Stimulated activated naive CD8-positive, alpha-beta T cell treated with anti-CD3 and anti-CD28 coated beads, Interleukin-15, amount 100 ng/mL, for 72 hours (primary cell): ENCODE results near the gene C11orf54.
A peak's percentile ranks its signal among the peaks of the same experiment; 100 is the strongest.
"Not testable (repeated sequence)": the region's sequence is repeated elsewhere in the genome, so short reads cannot be mapped to it uniquely, and the experiment has no call there.

Source experiments
- ATAC-seq: fragments of 150-1000 bp; cut with Tn5 transposase; 2 replicates; pipeline ENCODE4 v1.10.0; 2021; ENCODE audit warnings: mild to moderate bottlenecking, moderate library complexity
- DNase-seq, 2 donors: peaks; one replicate each; pipeline ENCODE4 v3.0.0; 2021 to 2022
- H3K27ac Mint-ChIP-seq, 2 donors: one replicate each; pipeline ENCODE4 v1.8.0; 2022; ENCODE audit warnings: mild to moderate bottlenecking in 2 of 2, mixed read lengths in 2 of 2, moderate library complexity in 2 of 2
- H3K27me3 Mint-ChIP-seq: one replicate; pipeline ENCODE4 v1.8.0; 2022; ENCODE audit warnings: mixed read lengths
- H3K4me1 Mint-ChIP-seq: one replicate; pipeline ENCODE4 v1.8.0; 2022; ENCODE audit warnings: mild to moderate bottlenecking, mixed read lengths
- H3K4me3 Mint-ChIP-seq, 2 donors: one replicate each; pipeline ENCODE4 v1.8.0; 2022; ENCODE audit warnings: mild to moderate bottlenecking in 2 of 2, mixed read lengths in 2 of 2, moderate library complexity in 1 of 2
- H3K9me3 Mint-ChIP-seq, 2 donors: one replicate each; pipeline ENCODE4 v1.8.0; 2022; ENCODE audit warnings: mixed read lengths in 2 of 2

C11orf54 gene

GRCh38 chr11:93773045-93773477 lies 31.6 kb downstream of the C11orf54 start:
- Mint-ChIP-seq H3K4me3 (no peak overlapping the region), H3K27me3 (no peaks in the 10 kb centered on the region), H3K27ac (no peak overlapping the region), H3K4me1 (no peaks in the 10 kb centered on the region), H3K9me3 (peaks cover 0 to 15% of the 10 kb centered on the region in 2 donors)
- DNase-seq (no peak), ATAC-seq (no peak)

GRCh38 chr11:93773601-93774200 lies 32.2 kb downstream of the C11orf54 start:
- Mint-ChIP-seq H3K4me1 (no peaks in the 10 kb centered on the region), H3K9me3 (peaks cover 0 to 11% of the 10 kb centered on the region in 2 donors), H3K27ac (no peak overlapping the region), H3K27me3 (no peaks in the 10 kb centered on the region), H3K4me3 (no peak overlapping the region)
- ATAC-seq: peak; percentile 50
- DNase-seq: no peak

- not testable (repeated sequence) for ATAC-seq, H3K27ac Mint-ChIP-seq, H3K4me3 Mint-ChIP-seq, H3K4me1 Mint-ChIP-seq, DNase-seq, H3K27me3 Mint-ChIP-seq
- H3K9me3 Mint-ChIP-seq: peaks cover 0 to 11% of the 10 kb centered on the region in 2 donors
These were observed 33.1 kb downstream of the C11orf54 start for GRCh38 chr11:93774560-93774959.

- H3K27me3 Mint-ChIP-seq: no peaks in the 10 kb centered on the region
- ATAC-seq (no peak), DNase-seq (no peak)
- no peak overlapping the region for H3K27ac Mint-ChIP-seq
- H3K4me3 Mint-ChIP-seq: no peak overlapping the region
- H3K4me1 Mint-ChIP-seq: no peaks in the 10 kb centered on the region
- H3K9me3 Mint-ChIP-seq: peaks cover 0 to 11% of the 10 kb centered on the region in 2 donors
These were observed 33.8 kb downstream of the C11orf54 start for GRCh38 chr11:93775289-93775688.

- Mint-ChIP-seq H3K27ac (peak overlapping the region; percentile 9 to 93), H3K9me3 (no peaks in the 10 kb centered on the region), H3K4me3 (peak overlapping the region; percentile 92 to 100), H3K27me3 (no peaks in the 10 kb centered on the region), H3K4me1 (peaks cover 44% of the 10 kb centered on the region)
- ATAC-seq (no peak), DNase-seq (no peak)
These were observed 41.9 kb downstream of the C11orf54 start for GRCh38 chr11:93783362-93783761.

- H3K9me3 Mint-ChIP-seq: no peaks in the 10 kb centered on the region
- no peak for DNase-seq
- ATAC-seq: peak; percentile 64
- peak overlapping the region; percentile 93 to 96 for H3K27ac Mint-ChIP-seq
- peak overlapping the region; percentile 92 to 100 for H3K4me3 Mint-ChIP-seq
- H3K27me3 Mint-ChIP-seq: no peaks in the 10 kb centered on the region
- H3K4me1 Mint-ChIP-seq: peaks cover 44% of the 10 kb centered on the region
These were observed 42.3 kb downstream of the C11orf54 start for GRCh38 chr11:93783765-93784144.

GRCh38 chr11:93784145-93784934 lies 42.9 kb downstream of the C11orf54 start, which contains the start of gene MED17:
Gene MED17, plus strand, starts transcription at chr11:93784282. Its CDS starts 232 bp downstream, at chr11:93784514.
- H3K9me3 Mint-ChIP-seq: no peaks in the 10 kb centered on the region
- H3K27me3 Mint-ChIP-seq: no peaks in the 10 kb centered on the region
- DNase-seq (peak; percentile 76 to 87), ATAC-seq (peak; percentile 95)
- H3K4me1 Mint-ChIP-seq: peaks cover 44% of the 10 kb centered on the region
- peak within 1 kb of the TSS; percentile 92 to 100 for H3K4me3 Mint-ChIP-seq
- peak within 1 kb of the TSS; percentile 93 to 96 for H3K27ac Mint-ChIP-seq

GRCh38 chr11:93784935-93785360 lies 43.5 kb downstream of the C11orf54 start:
- H3K4me3 Mint-ChIP-seq: peak overlapping the region; percentile 92 to 100
- H3K4me1 Mint-ChIP-seq: peaks cover 44% of the 10 kb centered on the region
- H3K27me3 Mint-ChIP-seq: no peaks in the 10 kb centered on the region
- ATAC-seq (peak; percentile 50), DNase-seq (no peak)
- H3K9me3 Mint-ChIP-seq: no peaks in the 10 kb centered on the region
- H3K27ac Mint-ChIP-seq: peak overlapping the region; percentile 93 to 96

GRCh38 chr11:93791493-93791892 lies 50.0 kb downstream of the C11orf54 start:
- H3K4me1 Mint-ChIP-seq: peaks cover 22% of the 10 kb centered on the region
- no peak for ATAC-seq
- no peaks in the 10 kb centered on the region for H3K9me3 Mint-ChIP-seq
- no peak overlapping the region for H3K4me3 Mint-ChIP-seq
- no peaks in the 10 kb centered on the region for H3K27me3 Mint-ChIP-seq
- DNase-seq: no peak
- peak overlapping the region in 1 of 2 donors; percentile 34 for H3K27ac Mint-ChIP-seq

GRCh38 chr11:93796441-93797231 lies 55.2 kb downstream of the C11orf54 start:
- Mint-ChIP-seq H3K27me3 (no peaks in the 10 kb centered on the region), H3K4me3 (no peak overlapping the region), H3K9me3 (no peaks in the 10 kb centered on the region), H3K27ac (peak overlapping the region in 1 of 2 donors; percentile 24), H3K4me1 (peaks cover 4% of the 10 kb centered on the region)
- ATAC-seq (no peak), DNase-seq (no peak)

- ATAC-seq (no peak), DNase-seq (no peak)
- no peaks in the 10 kb centered on the region for H3K4me1 Mint-ChIP-seq
- H3K27ac Mint-ChIP-seq: no peak overlapping the region
- H3K27me3 Mint-ChIP-seq: no peaks in the 10 kb centered on the region
- H3K9me3 Mint-ChIP-seq: no peaks in the 10 kb centered on the region
- H3K4me3 Mint-ChIP-seq: no peak overlapping the region
These were observed 59.9 kb downstream of the C11orf54 start for GRCh38 chr11:93801366-93801765.

GRCh38 chr11:93804879-93805278 lies 63.4 kb downstream of the C11orf54 start:
- H3K27me3 Mint-ChIP-seq: no peaks in the 10 kb centered on the region
- no peak overlapping the region for H3K4me3 Mint-ChIP-seq
- H3K27ac Mint-ChIP-seq: no peak overlapping the region
- no peaks in the 10 kb centered on the region for H3K9me3 Mint-ChIP-seq
- ATAC-seq: no peak
- DNase-seq: no peak
- H3K4me1 Mint-ChIP-seq: no peaks in the 10 kb centered on the region

GRCh38 chr11:93807980-93808379 lies 66.5 kb downstream of the C11orf54 start:
- no peaks in the 10 kb centered on the region for H3K27me3 Mint-ChIP-seq
- ATAC-seq: no peak
- no peak overlapping the region for H3K27ac Mint-ChIP-seq
- no peaks in the 10 kb centered on the region for H3K9me3 Mint-ChIP-seq
- no peaks in the 10 kb centered on the region for H3K4me1 Mint-ChIP-seq
- no peak for DNase-seq
- H3K4me3 Mint-ChIP-seq: no peak overlapping the region

- H3K4me3 Mint-ChIP-seq: no peak overlapping the region
- H3K4me1 Mint-ChIP-seq: no peaks in the 10 kb centered on the region
- H3K9me3 Mint-ChIP-seq: no peaks in the 10 kb centered on the region
- DNase-seq (no peak), ATAC-seq (no peak)
- no peak overlapping the region for H3K27ac Mint-ChIP-seq
- H3K27me3 Mint-ChIP-seq: no peaks in the 10 kb centered on the region
These were observed 72.5 kb downstream of the C11orf54 start for GRCh38 chr11:93813974-93814373.
